Measurements from ENCODE around the gene SYNCRIP. TPM values are rescaled to one million over a fixed set of nuclear protein-coding genes. Genes with fewer than 3 reads are reported as not detected.
"Not testable (repeated sequence)": the region's sequence is repeated elsewhere in the genome, so short reads cannot be mapped to it uniquely, and the experiment has no call there.

The SYNCRIP gene
- total RNA-seq, 3 donors from 2014 or later = 55.8 to 127 (median 92.7) TPM

GRCh38 chr6:85591207-85591606 lies 51.5 kb downstream of the SYNCRIP start:
- no peak for ATAC-seq
- intact Hi-C loops (cut with DNase I, micrococcal nuclease) = no loop called here
- H3K4me3 ChIP-seq = no peak overlapping the region
- no peak for DNase-seq
- no peak for TF ChIP-seq CTCF (IDR thresholded peaks at IDR 0.05)
- no peaks in the 10 kb centered on the region for H3K9me3 ChIP-seq
- peaks cover 14% of the 10 kb centered on the region for H3K4me1 ChIP-seq (ENCODE audit: low read depth)
- H3K36me3 ChIP-seq (ENCODE audit: low read depth) = no peaks in the 10 kb centered on the region

- DNase-seq = no peak
- peaks cover 12% of the 10 kb centered on the region for H3K9me3 ChIP-seq
- H3K4me1 ChIP-seq (ENCODE audit: low read depth) = peaks cover 1% of the 10 kb centered on the region
- no peak overlapping the region for H3K4me3 ChIP-seq
- no peak for TF ChIP-seq CTCF (IDR thresholded peaks at IDR 0.05)
- ATAC-seq = no peak
- intact Hi-C loops (cut with DNase I, micrococcal nuclease) = no loop called here
- no peaks in the 10 kb centered on the region for H3K36me3 ChIP-seq (ENCODE audit: low read depth)
Observed at GRCh38 chr6:85585741-85586140, 56.9 kb downstream of the SYNCRIP start.

GRCh38 chr6:85582832-85583231 lies 59.9 kb downstream of the SYNCRIP start:
- DNase-seq; intact Hi-C loops (cut with DNase I, micrococcal nuclease); ATAC-seq; H3K4me3 ChIP-seq; H3K4me1 ChIP-seq (ENCODE audit: low read depth); H3K36me3 ChIP-seq (ENCODE audit: low read depth): not testable (repeated sequence)
- peaks cover 12% of the 10 kb centered on the region for H3K9me3 ChIP-seq

- Histone ChIP-seq H3K4me1 (ENCODE audit: low read depth) (peaks cover 10% of the 10 kb centered on the region), H3K4me3 (no peak overlapping the region), H3K36me3 (ENCODE audit: low read depth) (no peaks in the 10 kb centered on the region), H3K9me3 (peaks cover 12% of the 10 kb centered on the region)
- no peak for DNase-seq
- no peak for ATAC-seq
- no peak for TF ChIP-seq CTCF (IDR thresholded peaks at IDR 0.05)
- intact Hi-C loops (cut with DNase I, micrococcal nuclease) = no loop called here
Observed at GRCh38 chr6:85581572-85581971, 61.1 kb downstream of the SYNCRIP start.

- Histone ChIP-seq H3K9me3 (peaks cover 12% of the 10 kb centered on the region), H3K4me1 (ENCODE audit: low read depth) (peaks cover 10% of the 10 kb centered on the region), H3K4me3 (no peak overlapping the region), H3K36me3 (ENCODE audit: low read depth) (no peaks in the 10 kb centered on the region)
- intact Hi-C loops (cut with DNase I, micrococcal nuclease) = no loop called here
- no peak for TF ChIP-seq CTCF (IDR thresholded peaks at IDR 0.05)
- peak; percentile 64 for ATAC-seq
- no peak for DNase-seq
Observed at GRCh38 chr6:85580878-85581267, 61.8 kb downstream of the SYNCRIP start.

GRCh38 chr6:85580118-85580877 lies 62.4 kb downstream of the SYNCRIP start:
- ATAC-seq (peak; percentile 84), DNase-seq (no peak)
- intact Hi-C loops (cut with DNase I, micrococcal nuclease) = no loop called here

More at GRCh38 chr6:85580118-85580877, 62.4 kb downstream of the SYNCRIP start:
- Histone ChIP-seq H3K9me3 (peaks cover 12% of the 10 kb centered on the region), H3K4me3 (no peak overlapping the region), H3K4me1 (ENCODE audit: low read depth) (peaks cover 10% of the 10 kb centered on the region), H3K36me3 (ENCODE audit: low read depth) (no peaks in the 10 kb centered on the region)
- TF ChIP-seq CTCF (IDR thresholded peaks at IDR 0.05) = no peak
